Measurements from ENCODE around the gene RSRC2. TPM values are rescaled to one million over a fixed set of nuclear protein-coding genes. Genes with fewer than 3 reads are reported as not detected.

The RSRC2 gene
- total RNA-seq, 1 donor from 2014 or later, result 22.6 TPM

DNA sequence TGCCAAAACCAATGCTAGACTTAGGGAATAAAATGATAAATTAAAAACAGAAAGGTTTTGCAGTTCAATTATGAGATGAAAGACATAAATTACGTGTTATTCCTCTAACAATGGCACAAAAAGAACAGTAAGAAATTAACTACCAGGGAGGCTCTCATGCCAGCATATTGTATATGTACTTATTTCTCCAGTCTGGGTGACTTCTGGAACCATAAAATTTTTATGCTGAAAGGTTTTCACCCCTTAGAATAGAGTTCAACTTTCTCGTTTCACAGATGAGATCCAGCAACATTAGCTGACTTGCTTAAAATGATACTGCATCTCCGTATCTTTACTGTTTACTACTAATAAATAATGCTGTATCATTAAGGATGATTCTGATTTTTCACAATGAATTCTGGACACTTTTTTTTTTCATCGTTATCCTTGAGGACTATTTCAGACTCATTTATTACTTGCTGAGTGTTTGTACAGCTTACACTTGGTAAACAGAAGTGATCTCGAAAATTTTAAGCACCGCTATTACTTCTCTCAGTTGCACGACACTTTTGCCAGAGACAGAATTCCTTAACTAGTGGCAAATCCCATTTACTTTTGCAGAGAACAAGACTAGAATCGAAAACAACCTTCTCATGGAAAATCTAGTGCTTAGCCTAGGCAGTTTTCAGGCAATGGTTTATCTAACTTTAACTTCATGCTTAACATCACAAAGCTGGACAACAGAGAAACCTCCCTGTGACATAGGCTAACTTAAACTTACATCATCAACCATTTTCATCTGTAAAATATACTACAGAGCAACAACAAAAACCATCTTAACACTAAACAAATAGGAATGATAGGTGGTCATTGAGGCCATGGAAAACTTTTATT, 2.7 kb downstream of the RSRC2 start:
- Histone ChIP-seq H3K27me3 (ENCODE audit: control insufficient read depth, insufficient read depth, low read length) (no peaks in the 10 kb centered on the region), H3K36me3 (ENCODE audit: control insufficient read depth, insufficient read depth, low read length) (peaks cover 15% of the 10 kb centered on the region), H3K4me3 (ENCODE audit: low read depth, low read length) (peak overlapping the region; percentile 2)
- TF ChIP-seq, protein P1, sequence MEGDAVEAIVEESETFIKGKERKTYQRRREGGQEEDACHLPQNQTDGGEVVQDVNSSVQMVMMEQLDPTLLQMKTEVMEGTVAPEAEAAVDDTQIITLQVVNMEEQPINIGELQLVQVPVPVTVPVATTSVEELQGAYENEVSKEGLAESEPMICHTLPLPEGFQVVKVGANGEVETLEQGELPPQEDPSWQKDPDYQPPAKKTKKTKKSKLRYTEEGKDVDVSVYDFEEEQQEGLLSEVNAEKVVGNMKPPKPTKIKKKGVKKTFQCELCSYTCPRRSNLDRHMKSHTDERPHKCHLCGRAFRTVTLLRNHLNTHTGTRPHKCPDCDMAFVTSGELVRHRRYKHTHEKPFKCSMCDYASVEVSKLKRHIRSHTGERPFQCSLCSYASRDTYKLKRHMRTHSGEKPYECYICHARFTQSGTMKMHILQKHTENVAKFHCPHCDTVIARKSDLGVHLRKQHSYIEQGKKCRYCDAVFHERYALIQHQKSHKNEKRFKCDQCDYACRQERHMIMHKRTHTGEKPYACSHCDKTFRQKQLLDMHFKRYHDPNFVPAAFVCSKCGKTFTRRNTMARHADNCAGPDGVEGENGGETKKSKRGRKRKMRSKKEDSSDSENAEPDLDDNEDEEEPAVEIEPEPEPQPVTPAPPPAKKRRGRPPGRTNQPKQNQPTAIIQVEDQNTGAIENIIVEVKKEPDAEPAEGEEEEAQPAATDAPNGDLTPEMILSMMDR (IDR thresholded peaks at IDR 0.05; ENCODE audit: insufficient read depth, low read length, severe bottlenecking), result no peak
- DNase-seq (ENCODE audit: low read depth) (no peak), FAIRE-seq (no peak)

DNA sequence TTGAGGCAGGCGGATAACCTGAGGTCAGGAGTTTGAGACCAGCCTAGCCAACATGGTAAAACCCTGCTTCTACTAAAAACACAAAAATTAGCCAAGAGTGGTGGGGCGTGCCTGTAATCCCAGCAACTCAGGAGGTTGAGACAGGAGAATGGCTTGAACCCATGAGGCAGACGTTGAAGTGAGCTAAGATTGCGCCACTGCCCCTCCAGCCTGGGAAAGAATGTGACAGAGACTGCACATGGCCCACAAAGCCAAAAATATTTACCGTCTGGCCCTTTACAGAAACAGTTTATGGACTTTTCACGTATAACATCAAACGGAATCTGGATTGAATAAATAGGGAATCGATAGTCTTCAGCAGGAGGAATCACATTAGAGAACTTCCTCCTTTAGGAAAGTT, 3.5 kb downstream of the RSRC2 start:
- H3K4me3 ChIP-seq (ENCODE audit: low read depth, low read length), result no peak overlapping the region
- no peak for FAIRE-seq
- no peak for DNase-seq (ENCODE audit: low read depth)
- TF ChIP-seq, protein P1 (IDR thresholded peaks at IDR 0.05; ENCODE audit: insufficient read depth, low read length, severe bottlenecking), result no peak
- no peaks in the 10 kb centered on the region for H3K27me3 ChIP-seq (ENCODE audit: control insufficient read depth, insufficient read depth, low read length)
- peaks cover 17% of the 10 kb centered on the region for H3K36me3 ChIP-seq (ENCODE audit: control insufficient read depth, insufficient read depth, low read length)

DNA sequence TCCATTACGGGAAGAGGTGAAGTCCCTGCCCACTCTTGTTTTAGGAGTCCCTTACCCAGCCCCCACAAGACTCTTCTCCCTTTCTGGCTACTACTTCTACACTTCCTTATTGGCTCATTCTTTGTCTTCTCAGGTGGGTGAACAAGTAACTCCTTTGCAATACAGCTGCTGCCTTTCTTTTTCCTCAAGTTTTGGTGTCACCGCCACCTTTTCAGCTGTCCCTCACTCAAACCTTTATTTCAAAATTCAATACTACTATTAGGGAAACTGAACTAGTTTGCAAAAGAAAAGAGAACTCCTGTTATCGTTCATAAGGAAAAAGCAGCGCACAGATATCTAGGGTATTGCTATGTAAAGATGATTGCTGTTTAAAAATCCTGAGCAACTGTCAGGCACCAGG, 6.1 kb downstream of the RSRC2 start:
- TF ChIP-seq, protein P1 (IDR thresholded peaks at IDR 0.05; ENCODE audit: insufficient read depth, low read length, severe bottlenecking), result no peak
- no peaks in the 10 kb centered on the region for H3K27me3 ChIP-seq (ENCODE audit: control insufficient read depth, insufficient read depth, low read length)
- no peak overlapping the region for H3K4me3 ChIP-seq (ENCODE audit: low read depth, low read length)
- FAIRE-seq, result no peak
- no peak for DNase-seq (ENCODE audit: low read depth)
- peaks cover 28% of the 10 kb centered on the region for H3K36me3 ChIP-seq (ENCODE audit: control insufficient read depth, insufficient read depth, low read length)

DNA sequence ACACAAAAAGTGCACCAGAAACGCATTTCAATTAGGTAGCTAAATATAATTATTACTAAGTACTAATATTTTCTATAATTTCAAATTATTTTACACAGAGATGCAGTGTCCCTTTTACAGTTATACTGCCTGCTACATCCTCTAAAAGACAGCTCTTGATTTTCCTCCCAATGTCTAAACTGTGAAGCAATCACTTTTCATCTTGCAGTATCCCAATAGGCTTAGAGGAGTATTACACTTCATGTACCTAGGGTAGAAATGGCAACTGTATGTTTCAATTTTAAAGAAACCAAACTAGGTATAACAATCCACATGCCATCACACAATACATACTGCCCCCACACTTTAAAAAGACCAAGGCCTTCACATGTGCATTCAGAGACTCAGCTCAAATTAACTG, 7.3 kb downstream of the RSRC2 start:
- DNase-seq (ENCODE audit: low read depth), result no peak
- no peak for FAIRE-seq
- TF ChIP-seq, protein P1 (IDR thresholded peaks at IDR 0.05; ENCODE audit: insufficient read depth, low read length, severe bottlenecking), result no peak
- H3K27me3 ChIP-seq (ENCODE audit: control insufficient read depth, insufficient read depth, low read length), result no peaks in the 10 kb centered on the region
- no peak overlapping the region for H3K4me3 ChIP-seq (ENCODE audit: low read depth, low read length)
- peaks cover 31% of the 10 kb centered on the region for H3K36me3 ChIP-seq (ENCODE audit: control insufficient read depth, insufficient read depth, low read length)

DNA sequence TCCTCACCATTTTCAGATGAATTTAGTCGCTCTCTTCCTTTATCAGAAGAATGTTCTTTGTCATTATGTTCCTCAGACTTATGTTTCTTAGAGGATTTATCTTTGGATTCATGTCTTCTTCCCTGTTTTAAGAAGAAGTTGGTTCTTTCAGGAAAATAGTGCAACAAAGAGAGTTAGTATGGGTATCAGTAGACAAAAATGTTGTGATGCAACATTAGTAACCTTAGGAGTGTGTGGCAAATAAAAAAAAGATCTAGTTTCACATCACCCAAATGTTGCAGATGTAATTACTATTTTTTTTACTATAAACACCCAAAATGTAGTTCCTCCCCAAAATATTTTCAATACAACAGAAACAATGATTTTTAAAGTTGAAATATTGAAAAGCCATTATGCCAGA, 7.8 kb downstream of the RSRC2 start:
- FAIRE-seq, result no peak
- TF ChIP-seq, protein P1 (IDR thresholded peaks at IDR 0.05; ENCODE audit: insufficient read depth, low read length, severe bottlenecking), result no peak
- Histone ChIP-seq H3K27me3 (ENCODE audit: control insufficient read depth, insufficient read depth, low read length) (no peaks in the 10 kb centered on the region), H3K36me3 (ENCODE audit: control insufficient read depth, insufficient read depth, low read length) (peaks cover 31% of the 10 kb centered on the region), H3K4me3 (ENCODE audit: low read depth, low read length) (no peak overlapping the region)
- DNase-seq (ENCODE audit: low read depth), result no peak

Data from bronchial epithelial cell (primary cell).